Transverse colon (tissue), 3 donors: ENCODE data around the gene PDPN.

Source experiments
- EP300 ChIP-seq: sonication (generic); formaldehyde crosslinking; IDR thresholded peaks from one replicate; pipeline ENCODE4 v1.6.1; 2017; ENCODE audit warnings: antibody characterized with exemption, low read depth
- TF ChIP-seq, protein P1 (sequence below), 5 experiments: fragments of 200-600 bp in 3 of 5; fragments of 450-650 bp in 2 of 5; sonication (generic) in 3 of 5; IDR thresholded peaks; 1 replicate in 2 of 5; 2 replicates in 3 of 5; pipeline ENCODE4 v1.5.1; 2016 to 2017; ENCODE audit warnings: antibody characterized with exemption in 5 of 5, inconsistent platforms in 3 of 5, mild to moderate bottlenecking in 2 of 5, moderate library complexity in 1 of 5

GRCh38 chr1:13583966-13584791, 547 bp downstream of the PDPN start:
- TF ChIP-seq, protein P1, sequence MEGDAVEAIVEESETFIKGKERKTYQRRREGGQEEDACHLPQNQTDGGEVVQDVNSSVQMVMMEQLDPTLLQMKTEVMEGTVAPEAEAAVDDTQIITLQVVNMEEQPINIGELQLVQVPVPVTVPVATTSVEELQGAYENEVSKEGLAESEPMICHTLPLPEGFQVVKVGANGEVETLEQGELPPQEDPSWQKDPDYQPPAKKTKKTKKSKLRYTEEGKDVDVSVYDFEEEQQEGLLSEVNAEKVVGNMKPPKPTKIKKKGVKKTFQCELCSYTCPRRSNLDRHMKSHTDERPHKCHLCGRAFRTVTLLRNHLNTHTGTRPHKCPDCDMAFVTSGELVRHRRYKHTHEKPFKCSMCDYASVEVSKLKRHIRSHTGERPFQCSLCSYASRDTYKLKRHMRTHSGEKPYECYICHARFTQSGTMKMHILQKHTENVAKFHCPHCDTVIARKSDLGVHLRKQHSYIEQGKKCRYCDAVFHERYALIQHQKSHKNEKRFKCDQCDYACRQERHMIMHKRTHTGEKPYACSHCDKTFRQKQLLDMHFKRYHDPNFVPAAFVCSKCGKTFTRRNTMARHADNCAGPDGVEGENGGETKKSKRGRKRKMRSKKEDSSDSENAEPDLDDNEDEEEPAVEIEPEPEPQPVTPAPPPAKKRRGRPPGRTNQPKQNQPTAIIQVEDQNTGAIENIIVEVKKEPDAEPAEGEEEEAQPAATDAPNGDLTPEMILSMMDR (IDR thresholded peaks at IDR 0.05): no peak
- TF ChIP-seq EP300: no peak
